Renal cortex interstitium (tissue), 11 donors: Measurements from ENCODE around the gene SRGAP2B. TPM values are rescaled to one million over a fixed set of nuclear protein-coding genes. Genes with fewer than 3 reads are reported as not detected.
"Not testable (repeated sequence)": the region's sequence is repeated elsewhere in the genome, so short reads cannot be mapped to it uniquely, and the experiment has no call there.

Experiments used
- DNase-seq, 11 donors: peaks; one replicate each; pipeline ENCODE4 v3.0.0-alpha.2; 2013; ENCODE audit warnings: low read depth in 9 of 11, low spot score in 4 of 11; ENCODE audit errors: extremely low read depth in 1 of 11
- polyA plus RNA-seq, 3 donors: library from polyadenylated mRNA; unstranded; fragments of 120-200 nt; gene quantifications; one replicate each; pipeline ENCODE4 v1.2.1, GENCODE V29; 2013; ENCODE audit not compliant: insufficient read length in 3 of 3

Gene SRGAP2B
- polyA plus RNA-seq, 3 donors: 24.2 to 41.0 (median 33.9) TPM

GRCh38 chr1:145055217-145055760 is 39.8 kb downstream of the SRGAP2B start:
- DNase-seq: not testable (repeated sequence)

GRCh38 chr1:145053428-145053827 is 41.7 kb downstream of the SRGAP2B start:
- DNase-seq: not testable (repeated sequence)

- not testable (repeated sequence) for DNase-seq
These were observed 42.9 kb downstream of the SRGAP2B start for GRCh38 chr1:145052019-145052776.

GRCh38 chr1:145048181-145048856 is 46.8 kb downstream of the SRGAP2B start:
- DNase-seq: not testable (repeated sequence)

- DNase-seq: not testable (repeated sequence)
These were observed 47.6 kb downstream of the SRGAP2B start for GRCh38 chr1:145047553-145047952.

GRCh38 chr1:145045571-145046273 is 49.4 kb downstream of the SRGAP2B start:
- not testable (repeated sequence) for DNase-seq

- not testable (repeated sequence) for DNase-seq
These were observed 53.6 kb downstream of the SRGAP2B start for GRCh38 chr1:145041519-145041918.

- not testable (repeated sequence) for DNase-seq
These were observed 59.1 kb downstream of the SRGAP2B start for GRCh38 chr1:145036019-145036418.

GRCh38 chr1:145033523-145033922 is 61.6 kb downstream of the SRGAP2B start:
- DNase-seq: not testable (repeated sequence)

GRCh38 chr1:145027251-145027650 is 67.9 kb downstream of the SRGAP2B start:
- not testable (repeated sequence) for DNase-seq

- not testable (repeated sequence) for DNase-seq
These were observed 69.8 kb downstream of the SRGAP2B start for GRCh38 chr1:145025286-145025685.

GRCh38 chr1:145022259-145022658 is 72.9 kb downstream of the SRGAP2B start:
- not testable (repeated sequence) for DNase-seq

- not testable (repeated sequence) for DNase-seq
These were observed 73.4 kb downstream of the SRGAP2B start for GRCh38 chr1:145021749-145022148.

GRCh38 chr1:145019709-145020108 is 75.4 kb downstream of the SRGAP2B start:
- DNase-seq: not testable (repeated sequence)

GRCh38 chr1:145017725-145018124 is 77.4 kb downstream of the SRGAP2B start:
- DNase-seq: not testable (repeated sequence)

GRCh38 chr1:145016492-145016862 is 78.7 kb downstream of the SRGAP2B start:
- not testable (repeated sequence) for DNase-seq

- DNase-seq: not testable (repeated sequence)
These were observed 79.2 kb downstream of the SRGAP2B start for GRCh38 chr1:145015744-145016491.

- not testable (repeated sequence) for DNase-seq
These were observed 81.8 kb downstream of the SRGAP2B start for GRCh38 chr1:145013353-145013752.

- not testable (repeated sequence) for DNase-seq
These were observed 83.3 kb downstream of the SRGAP2B start for GRCh38 chr1:145011811-145012210.
